HPDE6-E6E7 (cell line): ENCODE results near the gene INTS2.
"Not testable (repeated sequence)": the region's sequence is repeated elsewhere in the genome, so short reads cannot be mapped to it uniquely, and the experiment has no call there.

Source experiments
- DNase-seq: peaks from one replicate; pipeline ENCODE4 v3.0.0; 2011; ENCODE audit warnings: missing footprints; ENCODE audit errors: extremely low spot score

INTS2 gene

DNA sequence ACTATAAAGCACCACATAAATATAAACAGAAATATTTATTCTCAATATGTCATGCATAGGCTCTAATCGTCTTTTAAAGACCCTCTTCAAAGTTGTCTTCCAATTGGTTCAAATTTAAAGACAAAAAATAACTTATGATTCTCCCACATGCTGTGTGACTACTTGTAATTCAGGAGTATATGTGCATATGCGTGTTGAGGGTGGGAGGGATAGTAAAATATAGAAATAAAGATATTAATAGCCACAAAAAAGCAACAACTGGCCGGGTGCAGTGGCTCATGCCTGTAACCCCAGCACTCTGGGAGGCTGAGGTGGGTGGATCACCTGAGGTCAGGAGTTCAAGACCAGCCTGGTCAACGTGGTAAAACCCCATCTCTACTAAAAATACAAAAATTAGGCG is 33.5 kb downstream of the INTS2 start:
- not testable (repeated sequence) for DNase-seq

DNA sequence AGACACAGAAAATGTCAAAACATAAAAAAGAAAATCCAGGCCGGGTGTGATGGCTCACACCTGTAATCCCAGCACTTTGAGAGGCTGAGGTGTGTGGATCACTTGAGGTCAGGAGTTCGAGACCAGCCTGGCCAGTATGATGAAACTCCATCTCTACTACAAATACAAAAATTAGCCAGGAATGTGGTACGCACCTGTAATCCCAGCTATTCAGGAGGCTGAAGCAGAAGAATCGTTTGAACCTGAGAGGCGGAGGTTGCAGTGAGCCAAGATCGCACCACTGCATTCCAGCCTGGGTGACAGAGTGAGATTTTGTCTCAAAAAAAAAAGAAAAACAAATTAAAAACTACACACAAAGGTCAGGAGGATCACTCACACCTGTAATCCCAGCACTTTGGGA is 40.0 kb downstream of the INTS2 start:
- not testable (repeated sequence) for DNase-seq

- not testable (repeated sequence) for DNase-seq
Observed at GRCh38 chr17:61885865-61886264, 41.9 kb downstream of the INTS2 start.

DNA sequence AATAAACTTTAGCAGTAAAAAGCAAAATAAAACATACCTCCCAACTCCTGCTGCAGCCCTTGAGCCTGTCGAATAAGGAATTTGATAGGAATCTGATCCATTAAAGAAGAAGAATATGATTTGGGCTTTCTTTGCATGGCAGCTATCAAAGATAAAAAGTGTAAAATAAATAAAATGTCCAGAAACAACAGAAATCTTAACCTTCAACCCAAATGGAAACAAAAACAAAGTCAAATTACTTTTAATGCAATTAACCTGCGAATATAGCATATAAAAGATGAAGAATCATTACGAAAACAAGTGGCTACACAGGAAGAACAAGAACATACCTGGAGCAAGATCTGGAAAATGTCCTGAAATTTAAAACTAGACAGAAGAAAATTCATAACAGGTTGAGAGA is 42.9 kb downstream of the INTS2 start:
- no peak for DNase-seq

DNA sequence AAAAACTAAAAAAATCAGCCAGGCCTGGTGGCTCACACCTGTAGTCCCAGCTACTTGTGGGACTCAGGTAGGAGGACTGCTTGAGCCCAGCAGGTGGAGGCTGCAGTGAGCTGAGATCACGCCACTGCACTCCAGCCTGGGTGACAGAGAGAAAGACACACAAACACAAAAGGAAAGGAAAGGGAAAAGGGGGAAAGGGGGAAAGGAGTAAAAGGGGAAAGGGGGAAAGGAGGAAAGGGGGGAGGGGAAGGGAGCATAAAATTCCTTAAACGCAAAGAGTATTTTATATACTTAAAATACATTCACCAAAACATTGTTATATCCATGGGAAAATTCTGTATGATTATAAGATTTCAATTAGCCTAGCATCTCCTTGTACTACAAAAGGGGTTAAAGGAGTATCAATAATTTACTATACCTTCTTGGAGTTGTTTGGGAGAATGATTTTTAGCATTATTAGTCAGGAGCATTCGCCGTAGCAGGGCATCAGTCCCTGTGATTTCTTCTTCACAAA is 47.1 kb downstream of the INTS2 start:
- no peak for DNase-seq

GRCh38 chr17:61878984-61879612 is 48.7 kb downstream of the INTS2 start:
- DNase-seq, result no peak

GRCh38 chr17:61878520-61878919 is 49.3 kb downstream of the INTS2 start:
- DNase-seq, result no peak

GRCh38 chr17:61877837-61878236 is 49.9 kb downstream of the INTS2 start:
- no peak for DNase-seq

DNA sequence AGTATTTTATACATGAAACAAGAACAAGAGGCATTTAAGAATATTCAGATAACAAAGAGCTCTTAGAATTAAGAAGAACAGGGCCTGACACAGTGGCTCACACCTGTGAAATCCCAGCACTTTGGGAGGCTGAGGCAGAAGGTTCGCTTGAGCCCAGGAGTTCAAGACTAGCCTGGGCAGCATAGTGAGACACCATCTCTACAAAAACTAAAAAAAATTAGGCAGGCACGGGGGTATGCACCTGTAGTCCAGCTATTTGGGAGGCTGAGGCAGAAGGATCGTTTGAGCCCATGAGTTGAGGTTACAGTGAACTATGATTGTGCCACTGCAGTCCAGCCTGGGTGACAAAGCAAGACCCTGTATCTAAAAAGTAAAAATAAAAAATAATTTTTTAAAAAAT is 52.0 kb downstream of the INTS2 start:
- no peak for DNase-seq

DNA sequence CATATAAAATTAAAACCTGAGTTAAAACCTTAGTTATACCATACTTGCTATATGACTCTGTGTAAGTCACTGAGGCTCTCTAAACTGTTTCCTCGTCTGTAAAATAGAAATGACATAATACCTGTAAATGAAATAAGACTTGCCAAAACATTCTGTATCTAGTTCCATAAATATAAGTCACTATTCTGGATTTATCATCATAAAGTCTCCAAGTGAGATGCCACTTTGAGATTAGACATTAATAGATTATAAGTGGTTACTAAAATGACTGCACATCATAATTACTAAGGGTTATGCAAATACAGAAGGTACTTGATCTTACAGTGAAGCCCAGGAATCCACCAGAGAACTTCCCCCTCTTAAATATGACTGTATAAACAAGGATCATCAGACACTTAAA is 52.5 kb downstream of the INTS2 start:
- no peak for DNase-seq

DNA sequence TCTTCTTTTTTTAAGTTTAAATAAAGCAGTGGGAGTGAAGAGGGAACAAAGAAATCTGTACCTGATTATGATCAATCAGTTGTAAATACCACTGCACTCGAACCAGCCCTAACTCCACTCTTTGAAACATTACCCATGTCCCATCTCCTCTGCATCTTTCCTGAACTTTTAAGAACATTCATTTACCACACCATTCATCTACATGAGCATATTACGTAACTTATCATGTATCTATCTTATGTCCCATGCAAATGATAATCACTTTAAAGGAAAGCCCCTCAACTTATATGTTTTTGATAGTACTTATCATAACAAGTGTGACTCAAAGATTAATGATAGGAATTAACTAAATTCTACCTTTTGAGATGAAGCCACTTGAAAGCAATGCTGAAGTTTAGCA is 53.7 kb downstream of the INTS2 start:
- DNase-seq, result no peak

- DNase-seq, result no peak
Observed at GRCh38 chr17:61872099-61872498, 55.7 kb downstream of the INTS2 start.

DNA sequence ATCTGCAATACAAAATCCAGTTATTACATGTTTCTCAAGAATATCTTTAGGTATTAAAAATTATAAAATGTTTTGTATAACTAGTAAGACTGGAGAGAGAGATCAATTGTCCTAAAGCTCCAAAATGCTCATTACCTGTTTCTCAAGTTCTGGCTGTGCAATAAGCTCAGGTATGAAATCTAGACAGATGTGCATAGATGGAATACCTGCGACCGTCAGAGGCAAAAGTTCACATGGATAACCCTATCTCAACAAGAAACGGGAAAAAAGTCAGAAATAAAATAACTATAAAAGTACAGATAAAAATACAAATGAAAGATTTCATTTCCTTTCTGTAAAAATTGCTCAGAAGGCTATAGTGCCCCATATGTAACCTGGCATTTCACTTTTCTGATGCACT is 58.6 kb downstream of the INTS2 start:
- DNase-seq, result no peak

DNA sequence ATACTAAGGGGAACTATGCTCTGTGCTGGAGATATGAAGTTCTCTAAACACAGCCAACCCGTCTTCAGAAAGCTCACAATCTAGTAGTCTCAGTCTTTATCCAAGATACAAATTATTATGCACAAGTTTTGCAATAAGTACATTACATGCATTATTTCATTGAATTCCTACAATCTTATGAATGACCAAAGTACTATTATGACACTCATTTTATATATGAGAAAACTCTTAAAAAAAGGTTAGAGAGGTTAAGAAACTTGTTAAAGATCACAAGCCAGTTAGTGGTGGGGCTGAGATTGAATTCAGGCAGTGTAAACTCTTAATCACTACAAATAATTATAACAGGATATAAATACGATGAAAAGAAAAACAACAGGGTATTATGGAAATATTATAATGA is 59.7 kb downstream of the INTS2 start:
- DNase-seq, result no peak

DNA sequence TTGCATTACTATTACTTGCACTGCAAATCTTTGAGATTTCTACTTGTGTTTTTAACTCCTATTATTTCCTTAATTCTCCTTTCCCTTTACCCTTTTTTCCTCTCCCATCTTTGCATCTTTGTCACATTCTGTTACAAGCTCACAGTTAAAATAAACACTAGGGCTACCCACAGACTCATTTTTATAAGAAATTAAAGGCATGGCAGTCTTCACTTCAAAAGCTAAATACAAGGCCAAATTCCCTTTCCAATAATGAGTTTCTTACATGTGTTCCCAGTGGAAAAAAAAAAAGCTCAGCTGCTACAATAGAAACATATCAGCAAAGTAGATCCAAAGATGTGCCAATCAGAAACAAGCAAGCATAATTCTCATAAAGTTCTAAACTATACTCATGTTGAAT is 60.7 kb downstream of the INTS2 start:
- DNase-seq, result no peak

- DNase-seq, result peak; percentile 7
Observed at GRCh38 chr17:61863801-61864126, 64.0 kb downstream of the INTS2 start.

DNA sequence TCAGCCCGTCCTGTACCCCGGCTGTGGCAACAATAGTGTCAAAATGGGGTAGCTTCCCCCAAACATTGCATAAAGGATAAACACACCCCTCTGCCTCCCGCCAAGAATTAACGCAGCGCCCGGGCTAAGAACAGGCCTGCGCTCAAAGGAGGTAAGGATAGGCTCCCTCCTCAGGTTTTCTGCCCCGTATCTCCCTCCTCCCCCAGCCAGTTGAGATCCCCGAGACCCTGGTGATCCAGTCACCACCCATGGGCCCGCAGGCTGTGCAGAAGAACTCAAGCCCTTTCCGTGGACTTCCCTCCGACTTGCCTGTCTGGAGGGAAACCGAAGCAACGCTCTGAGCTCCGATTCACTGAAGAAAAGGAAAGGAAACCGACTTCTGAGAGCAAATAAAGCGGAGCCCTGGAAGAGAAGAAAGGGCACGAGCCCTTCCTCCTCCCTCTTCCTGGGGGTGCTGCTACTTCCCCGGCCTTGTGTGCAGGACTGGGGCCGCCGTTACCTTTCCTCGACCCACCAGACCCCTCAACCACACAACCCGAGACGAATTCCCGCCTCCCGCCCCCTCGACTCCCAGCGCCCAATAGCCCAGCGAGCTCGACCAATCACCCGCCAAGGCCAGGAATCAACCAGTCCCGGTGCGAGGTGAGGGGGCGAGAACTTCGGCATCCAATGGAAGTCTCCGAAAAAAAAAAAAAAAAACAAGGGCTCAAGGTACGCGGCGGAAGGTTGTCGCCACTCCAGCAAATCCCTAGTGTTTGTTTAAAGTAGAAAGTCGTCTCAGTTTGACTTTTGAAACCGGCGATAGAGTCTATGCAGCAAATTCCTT is 64.6 kb downstream of the INTS2 start, which contains the start of gene BRIP1:
BRIP1 (minus strand) TSS at position 554 of the 826 bp plus-strand sequence. CDS start 1,989 bp downstream, outside the sequence.
- DNase-seq, result peak; percentile 94

GRCh38 chr17:61862105-61862574 is 65.6 kb downstream of the INTS2 start:
- peak; percentile 19 for DNase-seq

- DNase-seq, result not testable (repeated sequence)
Observed at GRCh38 chr17:61860397-61860796, 67.4 kb downstream of the INTS2 start.

- no peak for DNase-seq
Observed at GRCh38 chr17:61856035-61856434, 71.7 kb downstream of the INTS2 start.

GRCh38 chr17:61852857-61853256 is 74.9 kb downstream of the INTS2 start:
- DNase-seq, result no peak

GRCh38 chr17:61849674-61850073 is 78.1 kb downstream of the INTS2 start:
- no peak for DNase-seq

GRCh38 chr17:61848896-61849295 is 78.9 kb downstream of the INTS2 start:
- DNase-seq, result no peak
